GM19328 (cell line): ENCODE data around the gene HSP90AB1.
A peak's percentile ranks its signal among the peaks of the same experiment; 100 is the strongest.
"Not testable (repeated sequence)": the region's sequence is repeated elsewhere in the genome, so short reads cannot be mapped to it uniquely, and the experiment has no call there.

Experiments
- ATAC-seq: cut with Tn5 transposase; IDR thresholded peaks from one replicate; pipeline ENCODE4 v1.9.1; 2021; ENCODE audit warnings: mild to moderate bottlenecking, moderate library complexity; ENCODE audit not compliant: unreplicated experiment

The HSP90AB1 gene

DNA sequence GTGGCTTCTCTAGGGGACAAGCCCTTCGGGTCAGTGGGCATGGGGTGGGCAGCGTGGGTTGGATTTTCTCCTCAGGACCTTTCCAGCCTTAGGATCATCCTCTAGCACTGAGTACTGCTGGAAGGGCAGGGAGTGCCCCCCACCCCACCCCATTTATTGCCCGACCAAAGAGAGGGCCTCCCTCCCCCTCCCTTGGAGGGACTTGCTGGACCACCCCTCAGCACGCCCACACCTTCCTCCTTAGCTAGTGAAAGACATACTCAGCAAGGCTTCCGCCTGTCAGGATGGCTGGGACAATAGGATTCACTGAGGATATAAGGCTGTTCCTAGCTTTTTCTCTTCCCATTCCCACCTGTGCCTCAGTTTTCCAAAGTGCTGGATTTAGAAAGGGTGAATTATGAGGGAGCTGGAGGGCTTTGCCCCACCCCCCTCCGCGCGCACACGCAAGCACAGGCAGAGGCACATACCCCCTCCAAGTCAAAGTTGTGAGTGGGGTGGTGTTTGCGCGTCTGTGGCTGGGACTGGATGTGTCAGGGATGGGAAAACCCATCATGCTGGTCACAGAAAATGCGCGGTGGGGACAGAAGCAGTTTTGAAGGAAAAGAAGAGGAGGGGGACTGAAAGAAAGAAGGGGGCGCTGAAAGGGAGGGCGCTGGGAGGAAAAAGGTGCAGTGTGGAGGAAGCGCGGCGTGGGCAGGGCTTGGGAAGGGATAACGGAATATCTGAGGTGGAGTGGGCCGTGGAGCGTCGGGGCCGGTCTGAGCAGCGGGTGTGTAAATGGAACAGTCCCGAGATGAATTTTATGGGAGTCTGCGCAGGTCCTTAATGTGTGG, 24.2 kb upstream of the HSP90AB1 start:
- no peak for ATAC-seq

GRCh38 chr6:44223319-44224028, 23.4 kb upstream of the HSP90AB1 start, which contains the start of gene SLC29A1:
Gene SLC29A1 (plus strand): TSS chr6:44223595. CDS start chr6:44227314, 3,719 bp downstream.
- ATAC-seq = peak; percentile 38

GRCh38 chr6:44224029-44224964, 22.6 kb upstream of the HSP90AB1 start:
- ATAC-seq = no peak

- ATAC-seq = no peak
These were observed 22.0 kb upstream of the HSP90AB1 start for GRCh38 chr6:44224965-44225305.

DNA sequence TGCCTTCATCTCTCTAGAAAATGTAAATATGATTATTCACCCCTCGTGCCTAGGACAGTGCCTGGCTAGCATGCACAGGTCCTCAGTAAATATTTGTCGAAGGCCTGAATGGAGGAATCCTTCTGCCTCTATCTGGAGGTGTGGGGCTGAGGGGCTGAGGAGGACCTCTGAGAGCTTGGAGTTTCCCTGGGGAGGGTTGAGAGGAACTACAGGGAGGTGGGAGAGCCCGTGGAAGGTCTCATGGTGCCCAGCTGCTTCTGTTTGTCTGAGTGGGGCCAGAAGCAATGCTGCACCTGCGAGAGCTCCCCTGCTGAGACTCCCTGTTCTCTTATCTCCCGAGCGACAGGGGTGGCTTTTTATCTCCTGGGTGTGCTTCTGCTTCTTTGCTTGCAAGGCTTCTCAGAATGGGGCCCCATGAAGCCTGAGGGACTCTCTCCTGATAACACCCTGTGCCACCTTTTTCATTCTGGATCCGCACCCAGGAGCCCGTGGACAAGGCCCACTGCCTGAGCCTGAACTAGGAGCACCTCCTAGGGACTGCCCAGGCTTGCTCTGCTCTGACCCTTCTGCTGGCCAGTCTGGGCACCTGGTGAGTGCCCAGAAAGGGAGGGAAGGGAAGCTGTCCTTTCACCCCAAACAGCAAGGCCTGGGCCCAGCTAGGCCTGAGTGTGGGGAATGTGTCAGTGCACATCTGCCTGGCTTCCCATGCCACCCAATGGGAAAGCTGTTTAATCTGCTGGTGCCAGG, 21.1 kb upstream of the HSP90AB1 start:
- no peak for ATAC-seq

DNA sequence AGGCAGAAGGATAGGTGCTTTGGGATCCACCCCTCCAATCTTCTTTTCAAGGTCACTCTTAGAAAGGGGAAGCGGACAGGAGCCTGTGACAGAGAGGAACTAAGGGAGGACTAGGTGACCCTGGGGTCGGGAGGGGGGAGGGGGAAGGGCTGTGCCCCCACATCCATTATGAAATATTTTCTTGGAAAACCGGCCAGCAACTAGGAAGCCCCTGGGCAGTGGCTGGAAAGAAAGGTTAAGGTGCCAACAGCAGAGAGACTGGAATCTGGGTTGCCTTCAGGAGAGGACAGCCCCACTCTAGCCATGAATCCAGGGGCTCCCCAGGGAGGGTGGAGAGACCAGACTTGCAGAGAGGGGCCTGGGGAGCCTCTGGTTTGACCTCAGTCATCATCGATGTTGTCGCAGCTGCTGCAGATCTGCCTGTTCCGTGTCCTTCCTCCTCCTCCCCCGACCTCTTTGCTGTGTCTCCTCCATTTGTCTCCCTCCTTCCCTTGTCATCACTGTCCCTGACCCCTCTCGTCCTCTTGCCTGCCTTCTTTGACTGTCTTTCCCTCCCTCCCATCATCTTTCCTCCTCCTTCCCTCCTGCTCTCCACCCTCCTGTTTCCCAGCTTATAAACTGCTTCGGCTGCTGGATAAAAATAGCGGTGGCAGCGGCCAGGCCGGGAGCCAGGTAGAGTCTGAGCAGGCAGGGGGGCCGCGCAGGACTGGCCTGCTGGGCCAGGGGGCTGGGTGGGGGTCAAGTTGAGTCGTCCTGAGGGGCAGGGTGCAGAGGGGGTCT, 20.3 kb upstream of the HSP90AB1 start:
- ATAC-seq = no peak

GRCh38 chr6:44227148-44227793, 19.6 kb upstream of the HSP90AB1 start:
- no peak for ATAC-seq

DNA sequence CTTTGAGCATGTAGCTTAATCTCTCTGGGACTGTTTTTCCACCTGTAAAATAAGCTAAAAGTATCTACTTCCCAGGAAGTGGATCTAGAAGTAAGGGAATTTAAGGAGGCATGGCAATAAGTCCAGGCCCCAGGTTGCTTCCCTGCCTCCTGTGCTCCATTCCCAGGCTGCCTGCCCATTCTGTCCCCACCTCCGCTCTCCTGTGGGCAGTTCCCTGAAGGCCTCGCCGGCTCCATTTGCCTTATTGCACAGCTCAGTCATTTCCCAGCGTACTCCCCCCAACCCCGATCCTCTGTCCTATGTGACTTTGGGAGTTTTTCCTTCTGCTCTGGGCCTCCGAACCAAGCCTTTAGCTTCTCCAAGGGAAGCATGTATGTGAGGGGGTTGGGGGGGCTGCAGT, 18.9 kb upstream of the HSP90AB1 start:
- no peak for ATAC-seq

- ATAC-seq = no peak
These were observed 18.5 kb upstream of the HSP90AB1 start for GRCh38 chr6:44228433-44228832.

GRCh38 chr6:44228836-44229235, 18.1 kb upstream of the HSP90AB1 start:
- ATAC-seq = no peak

GRCh38 chr6:44229376-44230033, 17.4 kb upstream of the HSP90AB1 start:
- no peak for ATAC-seq

DNA sequence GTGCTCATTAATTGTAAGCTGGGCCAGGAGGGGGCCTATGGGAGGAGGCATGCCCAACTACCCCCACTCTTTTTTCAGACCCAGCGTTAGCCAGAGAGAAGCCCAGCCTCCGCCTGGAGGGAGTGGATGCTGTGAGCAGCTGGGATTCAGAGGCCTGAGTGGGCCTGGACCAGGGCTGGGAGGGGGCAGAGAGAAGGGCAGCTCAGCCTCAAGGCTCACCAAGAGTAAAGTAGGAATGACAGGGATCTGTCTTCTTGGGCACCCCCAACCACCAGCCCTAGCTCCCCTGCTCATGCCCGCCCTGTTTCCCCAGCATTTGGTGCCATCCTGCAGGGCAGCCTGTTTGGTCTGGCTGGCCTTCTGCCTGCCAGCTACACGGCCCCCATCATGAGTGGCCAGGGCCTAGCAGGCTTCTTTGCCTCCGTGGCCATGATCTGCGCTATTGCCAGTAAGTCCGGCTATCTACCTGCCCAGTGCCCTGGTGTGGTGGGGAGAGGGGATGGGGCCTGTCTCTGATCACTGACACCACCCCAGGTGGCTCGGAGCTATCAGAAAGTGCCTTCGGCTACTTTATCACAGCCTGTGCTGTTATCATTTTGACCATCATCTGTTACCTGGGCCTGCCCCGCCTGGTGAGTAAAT, 16.7 kb upstream of the HSP90AB1 start:
- no peak for ATAC-seq

DNA sequence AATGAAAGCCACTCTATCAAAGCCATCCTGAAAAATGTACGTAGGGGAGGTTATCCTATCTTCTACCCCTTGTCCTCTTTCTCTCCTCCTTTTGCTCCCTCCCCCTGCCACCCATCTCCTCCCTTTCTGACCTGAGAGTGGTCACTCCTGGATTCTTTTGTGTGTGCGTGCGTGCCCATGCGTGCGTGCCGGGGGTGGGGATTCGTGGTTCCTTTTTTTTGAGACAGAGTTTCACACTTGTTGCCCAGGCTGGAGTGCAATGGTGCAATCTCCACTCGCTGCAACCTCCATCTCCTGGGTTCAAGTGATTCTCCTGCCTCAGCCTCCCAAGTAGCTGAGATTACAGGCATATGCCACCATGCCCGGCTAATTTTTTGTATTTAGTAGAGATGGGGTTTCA, 15.5 kb upstream of the HSP90AB1 start:
- ATAC-seq = not testable (repeated sequence)

DNA sequence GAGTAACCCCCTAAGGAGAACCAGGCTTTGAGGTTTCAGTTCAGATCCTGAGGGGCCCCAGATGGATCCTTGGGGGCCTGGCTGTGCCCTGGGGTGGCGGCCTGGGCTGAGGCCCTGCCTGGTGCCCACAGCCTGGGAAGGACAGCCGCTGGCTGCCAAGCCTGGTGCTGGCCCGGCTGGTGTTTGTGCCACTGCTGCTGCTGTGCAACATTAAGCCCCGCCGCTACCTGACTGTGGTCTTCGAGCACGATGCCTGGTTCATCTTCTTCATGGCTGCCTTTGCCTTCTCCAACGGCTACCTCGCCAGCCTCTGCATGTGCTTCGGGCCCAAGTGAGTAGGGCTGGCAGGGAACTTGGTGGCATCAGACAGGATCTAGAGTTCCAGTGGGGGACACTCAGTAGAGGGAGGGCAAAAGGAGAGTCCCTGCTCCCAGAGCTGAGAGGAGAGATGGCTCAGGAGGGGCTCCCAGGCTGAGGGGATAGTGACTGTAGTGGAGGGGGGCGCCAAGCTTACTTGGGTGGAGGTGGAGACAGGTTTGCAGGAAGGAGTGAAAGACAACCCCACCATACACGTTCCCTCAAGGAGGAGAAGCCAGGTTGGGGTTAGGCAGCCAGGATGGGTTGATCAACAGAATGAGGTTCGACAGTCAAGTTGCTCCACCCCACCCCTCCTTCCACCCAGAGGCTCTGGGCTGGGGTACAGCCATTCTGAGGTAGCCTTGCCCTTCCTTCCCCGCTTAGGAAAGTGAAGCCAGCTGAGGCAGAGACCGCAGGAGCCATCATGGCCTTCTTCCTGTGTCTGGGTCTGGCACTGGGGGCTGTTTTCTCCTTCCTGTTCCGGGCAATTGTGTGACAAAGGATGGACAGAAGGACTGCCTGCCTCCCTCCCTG, 14.0 kb upstream of the HSP90AB1 start:
- no peak for ATAC-seq

DNA sequence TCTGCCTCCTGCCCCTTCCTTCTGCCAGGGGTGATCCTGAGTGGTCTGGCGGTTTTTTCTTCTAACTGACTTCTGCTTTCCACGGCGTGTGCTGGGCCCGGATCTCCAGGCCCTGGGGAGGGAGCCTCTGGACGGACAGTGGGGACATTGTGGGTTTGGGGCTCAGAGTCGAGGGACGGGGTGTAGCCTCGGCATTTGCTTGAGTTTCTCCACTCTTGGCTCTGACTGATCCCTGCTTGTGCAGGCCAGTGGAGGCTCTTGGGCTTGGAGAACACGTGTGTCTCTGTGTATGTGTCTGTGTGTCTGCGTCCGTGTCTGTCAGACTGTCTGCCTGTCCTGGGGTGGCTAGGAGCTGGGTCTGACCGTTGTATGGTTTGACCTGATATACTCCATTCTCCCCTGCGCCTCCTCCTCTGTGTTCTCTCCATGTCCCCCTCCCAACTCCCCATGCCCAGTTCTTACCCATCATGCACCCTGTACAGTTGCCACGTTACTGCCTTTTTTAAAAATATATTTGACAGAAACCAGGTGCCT, 13.3 kb upstream of the HSP90AB1 start:
- no peak for ATAC-seq

DNA sequence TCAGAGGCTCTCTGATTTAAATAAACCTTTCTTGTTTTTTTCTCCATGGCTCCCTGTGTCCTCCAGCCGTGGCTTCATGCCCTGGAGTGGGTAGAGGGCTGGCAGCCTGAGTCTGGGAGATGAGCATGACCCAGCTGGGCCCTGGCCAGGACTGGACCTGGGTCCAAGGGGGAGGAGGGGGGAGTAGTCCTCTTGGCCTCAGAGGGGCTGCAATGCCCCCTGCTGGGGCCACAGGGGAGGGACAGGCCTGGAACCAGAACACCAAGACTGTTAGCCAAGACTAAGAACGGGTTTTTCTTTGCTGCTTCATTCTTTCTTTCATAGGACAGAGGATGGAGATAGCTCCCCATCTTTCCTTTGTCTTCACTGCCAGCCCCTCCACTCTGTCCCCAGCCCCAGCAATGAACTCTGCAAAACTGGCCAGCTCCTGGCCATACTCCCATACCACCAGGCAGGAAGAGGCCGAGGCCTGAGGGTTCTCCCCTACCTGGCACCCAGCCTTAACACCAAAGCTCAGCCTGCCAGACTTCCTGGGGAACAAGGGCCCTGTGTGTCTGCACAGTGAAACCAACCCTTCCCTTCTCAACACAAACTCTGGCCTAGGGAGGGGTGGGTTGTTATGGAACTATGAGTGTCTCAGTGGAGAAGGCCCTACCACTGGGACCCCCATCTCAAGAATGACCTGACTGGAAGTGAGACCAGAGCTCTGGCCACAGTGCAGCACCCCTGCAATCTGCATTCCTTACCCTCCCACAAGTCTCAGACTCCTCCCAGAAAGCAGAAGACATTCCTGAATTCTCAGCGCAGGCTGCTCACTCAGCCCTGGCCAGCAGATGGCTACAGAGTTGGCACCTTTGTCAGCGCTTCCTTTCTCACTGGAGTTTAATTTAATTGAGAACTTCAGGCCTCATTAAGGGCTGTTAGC, 12.5 kb upstream of the HSP90AB1 start:
- no peak for ATAC-seq
